NCI-H748 (cell line): ENCODE data around the gene PHLDA3.

ENCODE experiments used
- DNase-seq: peaks from one replicate; lab custom pipeline; 2025; ENCODE audit not compliant: unreplicated experiment; lab: John Stamatoyannopoulos, UW

PHLDA3 gene

GRCh38 chr1:201430776-201431175 lies 38.2 kb downstream of the PHLDA3 start:
- no peak for DNase-seq

DNA sequence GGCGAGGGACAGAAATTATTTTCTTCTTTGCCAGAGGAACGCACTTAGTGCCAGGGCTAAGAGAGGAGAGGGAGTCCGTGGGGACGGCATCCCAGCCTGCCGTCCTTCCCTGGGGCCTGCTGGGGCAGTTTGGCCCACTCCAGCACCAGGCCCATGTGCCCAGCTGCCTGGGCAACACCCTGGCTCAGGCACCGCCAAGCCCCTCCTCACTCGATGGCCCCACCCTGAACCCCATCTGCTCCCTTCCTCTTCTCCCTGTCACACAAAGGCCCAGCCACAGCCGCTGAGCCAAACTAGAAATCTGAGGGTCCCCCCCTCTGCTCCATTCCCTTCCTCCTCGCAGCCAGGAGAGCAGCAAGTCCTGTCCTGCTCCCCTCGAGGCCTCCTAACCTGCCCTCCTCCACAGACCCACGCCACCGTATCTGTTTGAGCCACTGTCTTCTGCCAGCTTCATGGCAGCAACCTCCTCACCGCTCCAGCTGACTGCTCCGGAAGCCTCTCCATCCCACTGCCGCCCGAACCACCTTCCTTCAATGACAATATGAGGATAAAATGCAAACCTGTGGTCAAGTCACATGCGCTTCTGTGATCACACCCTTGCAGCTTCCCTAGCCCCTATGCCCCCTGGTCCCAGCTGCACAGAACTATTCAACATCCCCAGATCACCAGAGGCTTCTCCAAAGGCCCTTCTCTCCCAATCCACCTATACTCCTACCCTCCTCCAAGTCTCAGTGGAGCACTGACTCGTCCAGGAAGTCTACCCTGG lies 39.1 kb downstream of the PHLDA3 start:
- DNase-seq: no peak

DNA sequence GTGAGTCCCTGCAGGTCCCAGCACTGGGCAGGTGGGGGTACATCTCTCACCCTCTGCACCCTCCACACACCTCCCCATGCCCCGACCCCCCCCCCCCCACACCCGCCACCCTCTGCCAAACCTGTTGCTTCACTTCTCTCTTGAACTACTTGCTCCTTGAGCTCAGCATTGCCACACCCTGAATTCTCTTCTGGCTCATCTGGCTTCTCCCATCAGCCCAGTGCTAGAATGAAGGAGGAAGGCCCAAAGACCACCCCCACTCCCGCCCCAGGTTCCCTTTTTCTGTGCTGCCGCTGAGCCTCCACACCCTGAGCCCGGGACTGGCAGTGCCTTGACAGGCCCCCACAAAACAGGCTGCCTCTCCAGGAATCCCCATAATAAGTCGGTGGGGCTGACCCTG lies 41.0 kb downstream of the PHLDA3 start:
- no peak for DNase-seq

- DNase-seq: no peak
These were observed 42.3 kb downstream of the PHLDA3 start for GRCh38 chr1:201426479-201427310.

DNA sequence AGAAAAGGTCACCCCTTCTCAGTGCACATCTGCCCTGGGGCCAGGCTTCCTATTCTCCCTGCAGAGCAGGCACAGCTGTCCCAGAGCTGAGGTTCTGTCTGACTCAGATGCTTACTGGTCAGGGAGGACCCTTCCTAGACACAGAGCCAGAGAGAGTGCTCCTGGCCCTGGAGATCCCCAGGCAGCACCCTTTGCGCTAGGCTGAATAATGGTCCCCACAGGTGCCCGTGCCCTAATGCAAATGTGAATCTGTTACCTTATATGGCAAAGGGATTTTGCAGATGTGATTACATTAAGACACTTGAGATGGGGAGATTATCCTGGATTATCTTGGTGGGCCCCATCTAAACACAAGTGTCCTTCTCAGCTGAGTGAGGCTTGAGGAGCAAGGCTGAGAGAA lies 44.8 kb downstream of the PHLDA3 start:
- DNase-seq: no peak

GRCh38 chr1:201423655-201424054 lies 45.3 kb downstream of the PHLDA3 start:
- no peak for DNase-seq

DNA sequence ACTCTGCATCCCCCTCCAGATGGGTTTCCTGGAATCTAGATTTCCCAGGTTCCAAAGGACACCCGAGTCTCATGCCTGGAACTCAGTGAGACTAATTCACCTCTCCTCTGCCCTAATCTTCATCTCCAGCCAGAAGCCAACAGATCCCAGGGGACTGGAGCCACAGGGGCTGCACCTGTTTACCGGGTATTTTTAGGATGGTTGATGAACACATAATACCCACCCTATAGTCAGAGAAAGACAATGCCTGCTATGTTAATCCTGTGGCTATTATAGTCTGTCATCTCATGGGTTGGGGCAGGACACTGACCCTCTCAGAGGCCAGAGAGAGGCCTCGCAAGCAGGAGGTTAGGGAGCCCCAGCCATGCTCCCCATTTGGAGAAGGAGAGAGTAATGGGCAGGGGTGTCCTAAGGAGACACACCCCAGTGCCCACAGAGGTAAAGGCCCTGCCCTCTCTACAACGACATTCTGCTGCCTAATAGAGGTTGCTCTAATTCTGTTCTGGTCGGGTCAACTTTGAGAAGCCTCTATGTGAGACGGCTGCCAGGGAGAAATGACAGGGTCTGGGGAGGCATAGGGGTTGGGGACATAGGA lies 46.5 kb downstream of the PHLDA3 start:
- DNase-seq: no peak

- no peak for DNase-seq
These were observed 47.0 kb downstream of the PHLDA3 start for GRCh38 chr1:201422026-201422425.

- DNase-seq: no peak
These were observed 47.9 kb downstream of the PHLDA3 start for GRCh38 chr1:201421041-201421440.

DNA sequence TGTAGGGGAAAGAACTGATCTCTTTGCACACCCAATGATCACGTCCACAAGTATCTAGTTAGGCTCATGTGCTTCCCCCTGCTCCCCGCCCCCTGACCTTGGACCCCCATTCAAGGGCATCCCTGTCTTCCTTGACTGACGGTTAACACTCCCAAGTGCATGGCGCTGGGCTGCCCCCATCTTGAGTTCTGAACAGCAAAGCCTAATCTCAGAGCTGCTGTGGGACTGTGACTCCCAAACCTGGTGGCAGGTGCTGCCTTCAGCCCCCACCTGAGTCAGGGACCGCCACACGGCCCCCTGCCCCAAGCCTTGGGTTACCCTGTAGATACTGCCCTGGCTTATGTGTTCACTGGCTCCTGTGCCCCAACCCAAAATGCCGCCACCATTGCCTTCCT lies 48.4 kb downstream of the PHLDA3 start:
- no peak for DNase-seq

DNA sequence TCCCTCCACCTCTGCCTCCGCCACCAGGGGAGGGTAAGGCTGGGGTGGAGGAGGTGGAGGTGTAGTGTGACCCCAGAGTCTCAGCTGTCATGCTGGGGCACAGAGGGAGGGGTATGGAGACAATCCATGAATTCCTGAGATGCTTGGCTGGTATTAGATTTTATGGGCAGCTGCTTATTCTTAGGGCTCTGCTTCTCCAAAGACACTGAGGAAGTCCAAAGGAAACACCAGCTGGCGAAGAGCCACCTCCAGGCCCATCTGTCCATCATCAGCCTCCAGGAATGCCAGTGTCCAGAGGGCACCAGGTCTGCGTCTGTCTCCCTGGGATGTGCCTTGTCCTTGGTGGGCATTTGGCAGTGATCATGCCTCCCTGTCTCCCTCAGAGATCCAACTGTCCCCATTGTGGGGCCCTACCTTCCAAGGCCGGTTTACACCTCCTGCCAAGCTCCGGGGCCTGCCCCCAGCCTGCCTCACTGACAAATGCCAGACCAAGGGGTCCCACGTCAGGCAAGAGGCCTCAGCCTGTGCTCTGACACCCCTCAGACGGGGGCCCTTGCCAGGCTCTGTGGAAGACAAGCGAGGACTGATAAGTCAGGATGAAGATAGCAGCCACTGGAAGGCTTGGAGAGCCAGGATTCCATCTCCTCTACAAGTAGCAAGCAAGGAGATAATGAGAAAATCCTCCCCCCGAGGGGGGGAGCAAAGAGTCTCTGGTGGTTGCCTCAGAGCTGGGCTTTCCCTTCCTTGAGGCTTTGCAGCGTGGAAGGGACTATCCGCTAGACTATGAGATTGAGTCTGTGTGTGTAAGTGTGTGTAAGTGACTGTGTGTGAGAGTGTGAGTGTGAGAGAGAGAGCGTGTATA lies 49.0 kb downstream of the PHLDA3 start:
- no peak for DNase-seq

DNA sequence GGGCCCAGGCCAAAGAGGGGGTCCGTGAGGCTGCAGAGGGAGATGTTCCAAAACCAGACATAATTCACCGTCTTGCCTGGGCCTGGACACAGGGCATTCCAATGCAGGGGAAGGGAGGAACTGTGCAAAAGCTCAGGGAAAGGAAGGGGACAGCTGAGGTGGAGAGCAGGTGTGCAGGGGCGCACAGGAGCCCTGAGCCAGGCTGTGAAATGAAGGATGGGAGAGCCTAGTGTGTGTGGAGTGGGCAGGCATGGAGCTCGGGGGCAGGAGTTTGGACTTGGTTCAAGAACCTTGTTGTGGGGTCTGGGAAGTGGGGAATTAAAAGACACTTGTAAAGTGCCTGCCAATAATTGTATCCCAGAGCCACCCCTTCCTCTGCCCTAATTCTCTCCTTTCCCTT lies 49.7 kb downstream of the PHLDA3 start:
- no peak for DNase-seq

DNA sequence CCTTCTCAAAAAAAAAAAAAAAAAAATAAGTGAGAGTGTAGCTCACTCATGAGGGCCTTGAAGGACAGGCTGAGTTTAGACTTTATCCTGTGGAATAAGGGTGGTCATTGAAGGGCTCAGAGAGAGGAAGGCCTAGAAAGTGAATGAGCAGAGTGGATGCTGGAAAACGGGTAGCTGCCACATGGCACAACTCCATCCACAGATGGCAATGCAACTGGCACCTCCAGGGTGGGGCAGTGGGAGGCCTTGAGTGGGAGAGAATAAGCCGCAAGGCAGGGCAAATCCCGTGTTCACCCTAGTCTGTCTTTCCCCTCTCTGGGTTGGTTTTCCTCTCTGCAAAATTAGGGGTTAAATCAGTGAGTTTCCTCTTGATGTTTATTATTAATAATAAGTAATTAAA lies 50.5 kb downstream of the PHLDA3 start:
- DNase-seq: no peak
